ENCODE data around the gene DST. TPM values are rescaled to one million over a fixed set of nuclear protein-coding genes. Genes with fewer than 3 reads are reported as not detected.

Gene DST
- total and polyA plus RNA-seq, 2 of the 8 experiments (the other 6 are each of a cell fraction or from before 2014, with no cell fraction given), result 49.4 to 116 TPM

GRCh38 chr6:56685102-56685733 is 42.5 kb upstream of the DST start:
- Histone ChIP-seq H3K79me2 (ENCODE audit: control insufficient read depth in 1 of 2, insufficient read depth in 2 of 2, low read length in 2 of 2) (peaks cover 0 to 17% of the 10 kb centered on the region in 2 experiments; a peak in 2 of 4 replicates), H2AK5ac (ENCODE audit: low read depth, low read length) (no peak overlapping the region), H3K56ac (replicated peaks; ENCODE audit: insufficient read length, low read depth, low read length) (no peak overlapping the region), H3K79me1 (ENCODE audit: low read depth, low read length) (peaks cover 4% of the 10 kb centered on the region; the same call in 1 of the 2 replicates), H3K23ac (ENCODE audit: insufficient read length) (no peak overlapping the region), H2BK12ac (ENCODE audit: low read depth, low read length) (no peak overlapping the region), H2BK5ac (ENCODE audit: low read depth, low read length) (no peak overlapping the region), H2BK15ac (ENCODE audit: low read length) (no peak overlapping the region), H3K23me2 (ENCODE audit: low read depth, low read length) (peaks cover 2% of the 10 kb centered on the region; the same call in 1 of the 2 replicates), H3K4me3 (ENCODE audit: extremely low read depth in 1 of 4, insufficient read depth in 2 of 4, low read depth in 3 of 4, low read length in 4 of 4) (no peak overlapping the region), H3K4me2 (ENCODE audit: insufficient read depth in 1 of 2, low read depth in 2 of 2, low read length in 2 of 2) (no peak overlapping the region), H3K4ac (replicated peaks; ENCODE audit: insufficient read length, low read depth, low read length) (no peak overlapping the region), H3K9me3 (ENCODE audit: insufficient read depth in 2 of 2, low read depth in 1 of 2, low read length in 1 of 2) (no peaks in the 10 kb centered on the region), H3K4me1 (replicated peaks in 1 of 4; ENCODE audit: control insufficient read depth in 3 of 4, insufficient read depth in 4 of 4, low read length in 3 of 4) (0 out of 7 replicates have a peak, but pooled peaks cover 0 to 2% (median 0%) of the 10 kb centered on the region in 4 experiments), H2BK20ac (ENCODE audit: low read length) (no peak overlapping the region), H4K91ac (replicated peaks; ENCODE audit: insufficient read length, low read length) (no peak overlapping the region), H2AFZ (ENCODE audit: low read length) (no peak overlapping the region), H4K5ac (ENCODE audit: insufficient read length, low read depth, low read length) (no peak overlapping the region), H3K18ac (ENCODE audit: extremely low read depth, low read length) (no peak overlapping the region), H3K9ac (replicated peaks in 1 of 4; ENCODE audit: extremely low read depth in 1 of 4, low read depth in 3 of 4, low read length in 3 of 4) (no peak overlapping the region), H4K20me1 (replicated peaks in 1 of 2; ENCODE audit: control insufficient read depth in 1 of 2, insufficient read depth in 2 of 2, low read length in 2 of 2) (peaks cover 0 to 2% of the 10 kb centered on the region in 2 experiments), H3K27ac (ENCODE audit: low read depth, low read length) (no peak overlapping the region), H2BK120ac (replicated peaks; ENCODE audit: low read depth, low read length) (no peak overlapping the region), H4K8ac (ENCODE audit: extremely low read depth, insufficient read depth, low read length) (no peak overlapping the region), H3K27me3 (replicated peaks in 1 of 4; ENCODE audit: control insufficient read depth in 3 of 4, extremely low read depth in 1 of 4, insufficient read depth in 3 of 4, low read length in 3 of 4) (no peaks in the 10 kb centered on the region), H3K36me3 (ENCODE audit: control insufficient read depth in 2 of 4, insufficient read depth in 4 of 4, low read length in 3 of 4) (no peaks in the 10 kb centered on the region), H3K14ac (ENCODE audit: insufficient read length) (no peak overlapping the region)
- FAIRE-seq, result no peak
- ChIA-PET POLR2A (ENCODE audit: partially characterized antibody) (no interaction called here), CTCF (ENCODE audit: partially characterized antibody) (interaction anchor here (1.2 to 1.9 kb wide), 3 partner anchors 8 to 48 kb away, joined by 3 to 6 read pairs (median 5); no protein-coding TSS in a partner anchor)
- WGBS, 2 experiments (ENCODE audit: extremely low coverage in 1 of 2, insufficient coverage in 1 of 2, insufficient read length in 1 of 2, insufficient replicate concordance in 2 of 2, low coverage in 1 of 2, low lambda C conversion rate in 2 of 2, missing lambda C conversion rate in 1 of 2), result 95% methylated on average over 8 of the region's 8 CpGs; no CpG with 5 or more reads in 1 of the 2 experiments
- DNase-seq (ENCODE audit: low read depth in 1 of 2, low spot score in 2 of 2), result no peak
- TF ChIP-seq GTF2F1 (IDR thresholded peaks at IDR 0.05; ENCODE audit: borderline replicate concordance, low read depth, low read length), result no peak
- TF ChIP-seq POLR2A (IDR thresholded peaks at IDR 0.05; ENCODE audit: control extremely low read depth in 1 of 2, low read depth in 2 of 2, low read length in 2 of 2), result no peak
- TF ChIP-seq RAD21 (IDR thresholded peaks at IDR 0.05 in 1 of 2, conservative IDR thresholded peaks at IDR 0.05 in 1 of 2; ENCODE audit: low read depth in 2 of 2, low read length in 2 of 2), result no peak
- no peak for TF ChIP-seq TAF7 (optimal IDR thresholded peaks at IDR 0.05; ENCODE audit: borderline replicate concordance, low read depth, low read length)
- TF ChIP-seq CTCF (IDR thresholded peaks at IDR 0.05; ENCODE audit: control extremely low read depth in 1 of 3, insufficient read depth in 1 of 3, low read depth in 1 of 3, low read length in 3 of 3), result no peak
- no peak for TF ChIP-seq SP2 (IDR thresholded peaks at IDR 0.05; ENCODE audit: low read length)
- no peak for TF ChIP-seq POLR2AphosphoS5 (IDR thresholded peaks at IDR 0.05; ENCODE audit: low read depth, low read length)
- no peak for TF ChIP-seq HDAC2 (IDR thresholded peaks at IDR 0.05; ENCODE audit: borderline replicate concordance in 1 of 2, low read depth in 2 of 2, low read length in 2 of 2)
- no peak for TF ChIP-seq KDM4A (IDR thresholded peaks at IDR 0.05; ENCODE audit: low read depth, low read length, severe bottlenecking)
- TF ChIP-seq KDM5A (IDR thresholded peaks at IDR 0.05; ENCODE audit: low read length), result no peak
